ENCODE measurements around the gene FAM193A.

DNA sequence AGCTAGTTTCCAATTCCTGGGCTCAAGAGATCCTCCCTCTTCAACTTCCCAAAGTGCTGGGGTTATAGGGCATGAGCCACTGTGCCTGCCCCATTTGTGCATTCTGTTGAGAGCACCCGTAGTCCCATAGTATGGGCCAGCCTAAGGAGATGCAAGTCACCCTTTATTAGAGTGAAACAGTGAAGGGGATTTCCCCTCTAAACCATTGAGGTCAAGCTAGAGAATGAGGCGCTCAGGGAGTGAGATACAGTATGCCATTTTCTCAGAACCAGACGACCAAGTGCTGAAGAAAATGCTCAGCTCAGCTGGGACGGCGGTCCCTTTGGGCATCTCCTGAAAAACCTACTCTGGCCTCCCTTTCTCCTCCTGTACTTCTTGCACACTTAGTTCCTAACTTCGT is 48.8 kb upstream of the FAM193A start:
- TF ChIP-seq EZH2 (IDR thresholded peaks at IDR 0.05): no peak
- TF ChIP-seq POLR2AphosphoS5 (IDR thresholded peaks at IDR 0.05; ENCODE audit: borderline replicate concordance, low read depth, low read length): no peak

Measured in SK-N-MC (cell line).